Islet of Langerhans (tissue), 1 donor: Measurements from ENCODE around the gene KLF11.
"Not testable (repeated sequence)": the region's sequence is repeated elsewhere in the genome, so short reads cannot be mapped to it uniquely, and the experiment has no call there.

Experiments
- FAIRE-seq: peaks from one replicate; lab custom pipeline; 2011; peaks lifted over from hg19 to GRCh38; lab: Jason Lieb, UNC

KLF11 gene

GRCh38 chr2:10027660-10028330, 15.6 kb upstream of the KLF11 start:
- FAIRE-seq = no peak

GRCh38 chr2:10028407-10028987, 14.9 kb upstream of the KLF11 start:
- no peak for FAIRE-seq

GRCh38 chr2:10028988-10029874, 14.1 kb upstream of the KLF11 start:
- no peak for FAIRE-seq

GRCh38 chr2:10029875-10030223, 13.5 kb upstream of the KLF11 start:
- no peak for FAIRE-seq

GRCh38 chr2:10030311-10030736, 13.0 kb upstream of the KLF11 start:
- no peak for FAIRE-seq

GRCh38 chr2:10030798-10031197, 12.6 kb upstream of the KLF11 start:
- FAIRE-seq = not testable (repeated sequence)

- no peak for FAIRE-seq
Observed at GRCh38 chr2:10031886-10032745, 11.2 kb upstream of the KLF11 start.

GRCh38 chr2:10032746-10033105, 10.6 kb upstream of the KLF11 start:
- no peak for FAIRE-seq

- FAIRE-seq = no peak
Observed at GRCh38 chr2:10033251-10034006, 9.9 kb upstream of the KLF11 start.

GRCh38 chr2:10034333-10035052, 8.9 kb upstream of the KLF11 start:
- no peak for FAIRE-seq

- FAIRE-seq = no peak
Observed at GRCh38 chr2:10035053-10035422, 8.3 kb upstream of the KLF11 start.

GRCh38 chr2:10035633-10036032, 7.7 kb upstream of the KLF11 start:
- FAIRE-seq = no peak

GRCh38 chr2:10036095-10036884, 7.1 kb upstream of the KLF11 start:
- FAIRE-seq = no peak

GRCh38 chr2:10038123-10038522, 5.2 kb upstream of the KLF11 start:
- FAIRE-seq = no peak

- FAIRE-seq = no peak
Observed at GRCh38 chr2:10038716-10039115, 4.6 kb upstream of the KLF11 start.

- no peak for FAIRE-seq
Observed at GRCh38 chr2:10039658-10040410, 3.5 kb upstream of the KLF11 start.

- no peak for FAIRE-seq
Observed at GRCh38 chr2:10041711-10042110, 1.6 kb upstream of the KLF11 start.

- no peak for FAIRE-seq
Observed at GRCh38 chr2:10042301-10043161, 819 bp upstream of the KLF11 start.
